Activated naive CD8-positive, alpha-beta T cell (primary cell): Measurements from ENCODE around the gene MYF6.
"Not testable (repeated sequence)": the region's sequence is repeated elsewhere in the genome, so short reads cannot be mapped to it uniquely, and the experiment has no call there.

Experiments
- H3K27ac Mint-ChIP-seq: one replicate; pipeline ENCODE4 v1.8.0; 2021; ENCODE audit warnings: mixed read lengths
- H3K27me3 Mint-ChIP-seq: one replicate; pipeline ENCODE4 v1.8.0; 2021; ENCODE audit warnings: mixed read lengths
- H3K36me3 Mint-ChIP-seq: one replicate; pipeline ENCODE4 v1.8.0; 2021; ENCODE audit warnings: mixed read lengths
- H3K4me1 Mint-ChIP-seq: one replicate; pipeline ENCODE4 v1.8.0; 2021; ENCODE audit warnings: low read depth, mixed read lengths
- H3K4me3 Mint-ChIP-seq: one replicate; pipeline ENCODE4 v1.8.0; 2021; ENCODE audit warnings: mild to moderate bottlenecking, mixed read lengths
- H3K9me3 Mint-ChIP-seq: one replicate; pipeline ENCODE4 v1.8.0; 2021; ENCODE audit warnings: low read depth, mixed read lengths

MYF6 gene

DNA sequence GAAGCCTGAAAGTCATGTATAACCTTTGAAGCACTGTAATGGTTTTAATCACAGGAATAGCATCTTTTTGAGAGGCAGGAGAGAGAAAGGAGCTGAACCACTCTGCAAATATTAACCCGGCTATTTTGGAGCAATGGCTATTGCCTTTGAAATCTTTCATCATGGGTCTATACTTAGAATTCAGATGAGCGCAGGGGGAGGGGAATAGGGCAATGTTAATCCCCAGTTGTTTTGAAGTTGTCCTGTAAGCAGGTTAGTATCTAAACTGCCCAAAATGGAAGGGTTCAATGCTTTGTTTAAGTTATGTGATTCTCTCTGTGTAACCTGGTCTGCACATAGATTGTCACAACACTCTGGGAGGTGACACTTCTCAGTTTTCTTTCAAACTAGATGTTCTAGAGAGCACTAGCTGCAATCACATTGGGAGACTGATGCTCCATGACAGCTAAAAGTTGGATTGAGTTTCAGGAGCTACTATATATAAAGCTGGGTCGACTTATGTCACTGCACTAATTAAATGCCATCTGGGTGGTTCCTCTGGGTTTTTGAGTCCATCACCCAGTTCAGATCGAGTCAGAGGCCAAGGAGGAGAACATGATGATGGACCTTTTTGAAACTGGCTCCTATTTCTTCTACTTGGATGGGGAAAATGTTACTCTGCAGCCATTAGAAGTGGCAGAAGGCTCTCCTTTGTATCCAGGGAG, at the start of gene MYF6:
TSS of gene MYF6 (plus strand) at position 509 of the 704 bp plus-strand sequence. CDS start at position 595, 86 bp downstream.
- Mint-ChIP-seq H3K36me3 (no peaks in the 10 kb centered on the region), H3K4me1 (no peaks in the 10 kb centered on the region), H3K27me3 (peaks cover 31% of the 10 kb centered on the region), H3K4me3 (no peak within 1 kb of the TSS), H3K9me3 (peaks cover 3% of the 10 kb centered on the region), H3K27ac (no peak within 1 kb of the TSS)

DNA sequence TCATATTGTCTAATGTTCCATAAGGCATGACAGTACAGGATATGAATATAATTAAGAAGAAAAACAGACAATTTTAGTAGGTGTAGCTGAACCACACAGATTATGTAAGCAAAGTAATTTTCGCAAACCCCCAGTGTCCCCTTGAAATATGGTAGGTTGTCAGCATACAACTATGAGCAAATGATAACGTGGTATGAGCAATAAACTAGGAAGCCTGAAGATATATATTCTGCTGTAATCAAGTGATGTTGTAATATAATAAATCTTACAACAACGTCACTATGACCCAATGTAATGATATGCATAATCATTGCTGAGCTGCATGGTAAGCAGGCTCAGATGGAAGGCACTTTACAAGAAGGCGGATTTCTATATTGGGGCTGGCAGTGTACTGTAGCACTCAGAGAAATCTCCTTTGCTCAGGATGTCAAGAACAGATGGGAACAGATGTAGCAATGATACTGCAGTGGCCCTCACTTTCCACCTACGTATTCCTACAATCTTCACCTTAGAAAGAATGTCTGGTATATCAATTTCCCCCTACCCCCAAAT, 47.8 kb upstream of the MYF6 start:
- Mint-ChIP-seq H3K36me3 (no peaks in the 10 kb centered on the region), H3K27ac (no peak overlapping the region), H3K4me3 (no peak overlapping the region), H3K9me3 (no peaks in the 10 kb centered on the region), H3K4me1 (no peaks in the 10 kb centered on the region), H3K27me3 (no peaks in the 10 kb centered on the region)

DNA sequence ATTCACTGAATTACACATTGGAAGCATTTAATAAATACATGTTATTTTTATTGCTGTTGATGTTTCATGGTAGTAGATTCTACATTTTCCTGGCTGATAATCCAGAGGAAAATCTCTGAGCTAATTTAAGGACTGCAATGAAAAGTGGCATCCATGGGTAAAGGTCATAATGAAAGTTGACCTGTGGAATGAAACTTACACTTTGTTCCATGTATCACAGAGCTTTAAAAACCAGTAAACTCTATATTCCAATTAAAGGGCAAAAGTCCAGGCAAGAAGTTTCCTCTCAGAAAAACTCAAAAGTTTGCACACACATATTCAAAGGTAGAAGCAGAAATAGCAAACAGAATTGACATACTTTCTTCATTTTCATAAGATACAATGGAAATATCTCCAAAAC, 44.8 kb upstream of the MYF6 start:
- Mint-ChIP-seq H3K27me3 (no peaks in the 10 kb centered on the region), H3K4me1 (no peaks in the 10 kb centered on the region), H3K4me3 (no peak overlapping the region), H3K9me3 (no peaks in the 10 kb centered on the region), H3K27ac (no peak overlapping the region), H3K36me3 (no peaks in the 10 kb centered on the region)

DNA sequence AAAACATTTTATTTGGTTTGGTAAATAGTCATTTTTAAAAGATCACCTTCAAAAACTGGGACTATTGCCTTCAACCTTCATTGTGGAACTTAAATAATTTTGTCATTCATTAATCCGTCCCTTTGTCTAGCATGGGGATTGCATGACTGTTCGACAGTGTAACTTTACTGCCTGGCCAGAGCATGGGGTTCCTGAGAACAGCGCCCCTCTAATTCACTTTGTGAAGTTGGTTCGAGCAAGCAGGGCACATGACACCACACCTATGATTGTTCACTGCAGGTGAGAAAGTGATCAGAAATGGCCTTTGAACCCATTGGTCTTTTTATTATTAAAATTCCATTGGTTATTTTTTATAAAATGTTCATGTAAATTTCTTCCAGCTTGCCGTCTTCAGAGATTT, 37.2 kb upstream of the MYF6 start:
- H3K36me3 Mint-ChIP-seq = no peaks in the 10 kb centered on the region
- no peak overlapping the region for H3K4me3 Mint-ChIP-seq

DNA sequence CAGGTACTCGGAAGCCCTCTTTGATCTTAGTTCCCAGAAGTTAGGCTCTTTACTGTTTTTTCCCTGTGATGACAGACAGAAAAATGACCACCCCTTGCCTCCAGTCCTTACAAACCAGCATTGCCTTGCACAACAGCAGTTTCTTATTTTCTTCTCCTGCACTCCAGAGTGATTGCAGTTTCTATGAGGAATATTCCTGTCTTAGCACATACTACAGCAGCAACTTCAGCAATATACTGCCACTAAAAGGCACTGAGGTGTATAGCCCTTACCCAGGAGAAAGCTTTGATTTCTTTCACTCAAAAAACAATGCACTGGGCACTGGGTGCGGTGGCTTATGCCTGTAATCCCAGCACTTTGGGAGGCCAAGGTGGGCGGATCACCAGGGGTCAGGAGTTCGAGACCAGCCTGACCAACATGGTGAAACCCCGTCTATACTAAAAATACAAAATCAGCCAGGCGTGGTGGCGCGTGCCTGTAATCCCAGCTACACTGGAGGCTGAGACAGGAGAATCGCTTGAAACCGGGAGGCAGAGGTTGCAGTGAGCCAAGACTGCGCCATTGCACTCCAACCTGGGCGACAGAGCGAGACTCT, 31.3 kb upstream of the MYF6 start:
- not testable (repeated sequence) for H3K4me1 Mint-ChIP-seq, H3K9me3 Mint-ChIP-seq, H3K27me3 Mint-ChIP-seq, H3K36me3 Mint-ChIP-seq, H3K27ac Mint-ChIP-seq, H3K4me3 Mint-ChIP-seq

More for the DNA sequence above, 37.2 kb upstream of the MYF6 start:
- Mint-ChIP-seq H3K4me1 (no peaks in the 10 kb centered on the region), H3K27ac (no peak overlapping the region), H3K27me3 (no peaks in the 10 kb centered on the region), H3K9me3 (peaks cover 5% of the 10 kb centered on the region)

DNA sequence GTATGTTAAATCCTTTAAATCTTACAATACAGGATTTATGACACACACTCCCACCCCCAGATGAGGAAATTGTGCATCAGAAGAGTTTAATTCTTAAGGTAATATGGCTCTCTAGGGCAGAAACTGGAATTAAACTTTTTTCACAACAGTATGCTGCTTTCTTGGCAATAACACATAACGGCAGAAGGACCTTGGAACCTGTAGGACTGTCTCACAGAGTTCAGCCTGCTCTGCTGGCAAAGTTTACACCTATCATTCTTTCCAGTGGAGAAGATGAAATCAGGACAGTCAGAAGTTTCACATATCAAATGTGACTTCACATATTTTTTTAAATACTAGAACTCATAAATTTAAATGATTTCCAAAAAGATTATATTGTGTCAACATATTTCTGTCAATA, 30.6 kb upstream of the MYF6 start:
- no peak overlapping the region for H3K4me3 Mint-ChIP-seq
- no peaks in the 10 kb centered on the region for H3K27me3 Mint-ChIP-seq
- no peaks in the 10 kb centered on the region for H3K36me3 Mint-ChIP-seq
- H3K27ac Mint-ChIP-seq = no peak overlapping the region
- H3K4me1 Mint-ChIP-seq = no peaks in the 10 kb centered on the region
- H3K9me3 Mint-ChIP-seq = no peaks in the 10 kb centered on the region

DNA sequence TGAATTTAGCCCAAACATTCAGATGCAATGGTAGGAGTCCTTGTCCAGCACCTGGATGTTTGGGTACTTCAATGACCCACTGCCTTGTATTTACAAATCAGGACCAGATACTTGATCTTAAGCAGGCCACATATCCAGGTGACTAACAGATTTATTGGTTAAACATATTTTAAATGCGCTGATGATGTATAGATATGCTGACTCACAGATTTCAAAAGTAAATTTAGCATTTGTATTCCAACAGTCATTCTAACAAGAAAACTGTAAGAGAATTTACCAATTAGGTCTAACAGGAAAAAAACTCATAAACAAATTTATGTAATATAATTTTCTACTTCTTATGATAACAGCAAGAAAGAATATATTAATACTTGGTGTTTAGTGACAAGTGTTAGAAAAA, 29.4 kb upstream of the MYF6 start:
- no peak overlapping the region for H3K4me3 Mint-ChIP-seq
- no peaks in the 10 kb centered on the region for H3K36me3 Mint-ChIP-seq
- H3K4me1 Mint-ChIP-seq = no peaks in the 10 kb centered on the region
- no peak overlapping the region for H3K27ac Mint-ChIP-seq
- no peaks in the 10 kb centered on the region for H3K9me3 Mint-ChIP-seq
- H3K27me3 Mint-ChIP-seq = no peaks in the 10 kb centered on the region

DNA sequence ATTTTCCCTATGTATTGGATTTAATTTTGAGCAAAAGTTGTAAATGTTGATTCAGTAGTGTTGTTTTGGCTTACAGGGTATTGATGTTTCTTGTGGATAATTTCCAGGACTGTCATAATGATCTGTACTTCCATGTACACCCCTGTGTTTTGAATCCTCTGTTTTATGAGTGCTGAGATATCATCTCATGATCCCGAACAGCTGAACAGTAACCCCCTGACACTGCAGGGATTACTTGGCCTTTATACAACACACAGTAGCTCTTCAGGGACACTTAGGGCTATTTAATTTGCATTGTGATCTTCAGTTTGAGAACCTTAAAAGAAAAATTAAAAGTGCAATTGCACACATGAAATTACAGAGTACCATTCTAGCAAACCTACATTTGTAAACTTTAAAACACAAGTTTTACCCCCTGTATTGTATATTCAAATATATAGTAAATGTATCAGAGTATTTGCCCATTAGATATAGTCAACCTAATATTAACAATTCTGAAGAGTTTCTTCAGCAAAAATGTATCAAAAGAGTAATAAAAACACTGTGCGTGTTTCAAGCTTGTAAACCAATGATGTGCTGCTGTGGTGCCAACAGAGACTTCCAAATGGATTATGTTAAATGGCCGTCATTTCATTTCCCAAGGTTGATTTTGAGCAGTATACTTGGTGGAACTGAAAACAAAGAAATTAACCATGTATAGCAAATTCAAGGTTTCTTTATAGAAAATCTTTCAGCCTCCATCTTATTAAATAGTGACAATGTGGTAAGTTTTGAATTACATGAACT, 27.9 kb upstream of the MYF6 start:
- H3K9me3 Mint-ChIP-seq = no peaks in the 10 kb centered on the region
- no peaks in the 10 kb centered on the region for H3K36me3 Mint-ChIP-seq
- H3K27ac Mint-ChIP-seq = no peak overlapping the region
- no peak overlapping the region for H3K4me3 Mint-ChIP-seq
- H3K4me1 Mint-ChIP-seq = no peaks in the 10 kb centered on the region
- no peaks in the 10 kb centered on the region for H3K27me3 Mint-ChIP-seq

DNA sequence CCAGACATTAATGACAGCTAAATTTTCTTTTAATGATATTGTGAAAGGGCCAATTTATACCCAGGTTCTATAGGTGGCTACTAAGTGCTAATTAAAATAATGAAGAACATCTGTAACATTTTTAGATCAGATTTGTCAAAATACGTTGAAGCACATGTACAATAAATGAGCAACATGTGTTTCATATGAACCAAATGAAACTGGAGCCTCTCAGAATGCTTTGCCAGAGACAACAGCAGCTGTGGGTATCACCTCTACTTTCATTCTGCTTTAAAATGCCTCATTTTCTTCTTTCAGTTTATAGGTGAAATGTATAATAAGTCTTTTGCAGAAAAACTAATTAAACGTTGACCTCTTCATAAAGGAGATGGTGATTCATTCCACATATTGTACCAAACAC, 26.1 kb upstream of the MYF6 start:
- Mint-ChIP-seq H3K4me3 (no peak overlapping the region), H3K27ac (no peak overlapping the region), H3K4me1 (no peaks in the 10 kb centered on the region)

DNA sequence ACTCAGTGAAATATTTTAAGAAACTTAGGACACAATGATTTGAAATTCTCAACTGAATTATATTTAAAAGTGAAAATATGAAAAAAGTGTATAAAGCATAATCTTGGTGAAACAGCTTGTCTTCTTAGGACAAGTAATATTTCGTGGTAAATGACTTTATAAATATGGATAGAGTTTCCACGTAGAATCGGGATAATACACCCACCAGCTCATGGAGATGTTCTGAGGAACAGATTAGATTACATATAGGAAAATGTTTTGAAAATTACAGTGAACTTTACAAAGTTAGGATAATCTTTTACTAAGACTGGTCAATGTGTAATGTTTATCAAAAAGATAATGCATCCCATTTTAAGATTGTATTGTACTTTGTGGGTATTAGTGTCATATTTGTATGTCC, 25.6 kb upstream of the MYF6 start:
- Mint-ChIP-seq H3K4me1 (no peaks in the 10 kb centered on the region), H3K9me3 (no peaks in the 10 kb centered on the region), H3K36me3 (no peaks in the 10 kb centered on the region), H3K27ac (no peak overlapping the region), H3K4me3 (no peak overlapping the region), H3K27me3 (no peaks in the 10 kb centered on the region)

More for the DNA sequence above, 26.1 kb upstream of the MYF6 start:
- H3K36me3 Mint-ChIP-seq = no peaks in the 10 kb centered on the region
- no peaks in the 10 kb centered on the region for H3K9me3 Mint-ChIP-seq
- H3K27me3 Mint-ChIP-seq = no peaks in the 10 kb centered on the region

DNA sequence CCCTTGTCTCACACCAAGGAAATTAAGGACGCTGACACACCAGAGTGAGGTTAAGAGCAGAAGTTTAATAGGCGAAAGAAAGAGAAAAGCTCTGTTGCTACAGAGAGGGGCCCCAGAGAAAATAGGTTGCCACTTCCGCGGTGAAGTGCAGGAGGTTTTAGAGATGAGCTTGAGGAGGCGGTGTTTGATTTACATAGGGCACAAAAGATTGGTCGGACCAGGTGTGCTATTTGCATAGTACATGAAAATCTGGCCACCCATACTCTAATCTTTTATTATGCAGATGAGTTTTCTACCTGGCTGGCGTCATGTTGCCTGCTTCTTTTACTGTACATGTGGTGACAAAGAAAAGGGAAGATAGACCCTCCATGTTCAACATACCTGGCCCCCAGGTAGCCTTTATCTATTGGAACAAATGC, 23.3 kb upstream of the MYF6 start:
- Mint-ChIP-seq H3K27ac (no peak overlapping the region), H3K4me1 (no peaks in the 10 kb centered on the region), H3K36me3 (no peaks in the 10 kb centered on the region), H3K4me3 (no peak overlapping the region), H3K9me3 (no peaks in the 10 kb centered on the region), H3K27me3 (no peaks in the 10 kb centered on the region)

DNA sequence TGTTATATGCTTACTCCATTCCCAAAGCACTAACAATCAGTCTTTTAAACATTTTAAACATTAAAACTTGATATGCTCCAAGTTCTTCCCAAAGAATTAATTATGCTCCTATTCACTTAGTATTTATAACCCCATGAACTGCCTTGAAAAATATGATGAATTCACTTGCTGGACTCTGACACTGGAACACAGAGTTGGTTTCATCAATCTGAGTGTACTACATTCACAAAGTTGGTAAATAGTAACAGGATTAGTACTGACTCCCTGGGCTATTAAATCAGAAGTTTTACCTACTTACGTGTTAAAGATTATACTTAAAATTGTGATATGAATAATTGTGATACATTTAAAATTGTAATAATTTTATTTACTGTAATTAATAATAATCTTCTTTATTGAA, 17.3 kb upstream of the MYF6 start:
- Mint-ChIP-seq H3K36me3 (no peaks in the 10 kb centered on the region), H3K27ac (no peak overlapping the region), H3K4me1 (no peaks in the 10 kb centered on the region), H3K9me3 (no peaks in the 10 kb centered on the region), H3K4me3 (no peak overlapping the region), H3K27me3 (no peaks in the 10 kb centered on the region)

DNA sequence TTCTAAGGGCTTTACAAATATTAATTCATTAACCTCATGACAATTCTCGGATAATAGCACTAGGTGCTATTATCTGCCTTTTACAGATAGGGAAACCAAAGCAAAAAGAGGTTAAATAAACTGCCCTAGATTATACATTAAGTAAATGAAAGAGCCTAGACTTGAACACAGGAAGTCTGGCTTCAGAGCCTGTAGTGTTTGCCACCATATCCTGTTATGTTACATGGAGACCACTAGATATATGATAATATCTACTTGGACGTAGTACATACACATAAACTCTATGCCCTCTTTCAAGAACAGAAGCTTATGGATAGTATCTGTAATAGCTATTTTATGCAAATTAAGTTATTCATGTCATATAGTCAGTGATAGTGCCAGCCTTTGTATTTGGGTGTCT, 16.9 kb upstream of the MYF6 start:
- Mint-ChIP-seq H3K9me3 (no peaks in the 10 kb centered on the region), H3K4me1 (no peaks in the 10 kb centered on the region), H3K27me3 (no peaks in the 10 kb centered on the region), H3K36me3 (no peaks in the 10 kb centered on the region), H3K27ac (no peak overlapping the region), H3K4me3 (no peak overlapping the region)

DNA sequence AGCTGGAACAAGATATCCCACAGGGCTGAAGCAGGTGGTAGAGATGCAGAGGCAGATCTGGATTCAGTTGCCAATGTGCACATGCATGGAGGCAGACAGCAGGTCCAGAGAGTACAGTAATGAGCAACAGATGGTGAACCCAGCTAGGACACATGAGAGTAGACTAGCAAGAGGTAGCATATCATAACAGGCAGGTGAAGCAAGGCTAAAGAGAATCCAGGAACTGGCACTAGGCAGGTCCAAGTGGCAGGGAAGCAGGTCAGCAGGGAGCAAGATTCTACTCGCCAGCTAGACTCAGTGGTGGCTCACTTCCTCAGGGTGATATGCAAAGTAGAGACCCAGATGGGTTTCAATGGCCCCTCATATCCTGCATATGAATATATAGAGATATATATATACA, 15.3 kb upstream of the MYF6 start:
- no peaks in the 10 kb centered on the region for H3K27me3 Mint-ChIP-seq
- H3K27ac Mint-ChIP-seq = no peak overlapping the region
- no peak overlapping the region for H3K4me3 Mint-ChIP-seq

DNA sequence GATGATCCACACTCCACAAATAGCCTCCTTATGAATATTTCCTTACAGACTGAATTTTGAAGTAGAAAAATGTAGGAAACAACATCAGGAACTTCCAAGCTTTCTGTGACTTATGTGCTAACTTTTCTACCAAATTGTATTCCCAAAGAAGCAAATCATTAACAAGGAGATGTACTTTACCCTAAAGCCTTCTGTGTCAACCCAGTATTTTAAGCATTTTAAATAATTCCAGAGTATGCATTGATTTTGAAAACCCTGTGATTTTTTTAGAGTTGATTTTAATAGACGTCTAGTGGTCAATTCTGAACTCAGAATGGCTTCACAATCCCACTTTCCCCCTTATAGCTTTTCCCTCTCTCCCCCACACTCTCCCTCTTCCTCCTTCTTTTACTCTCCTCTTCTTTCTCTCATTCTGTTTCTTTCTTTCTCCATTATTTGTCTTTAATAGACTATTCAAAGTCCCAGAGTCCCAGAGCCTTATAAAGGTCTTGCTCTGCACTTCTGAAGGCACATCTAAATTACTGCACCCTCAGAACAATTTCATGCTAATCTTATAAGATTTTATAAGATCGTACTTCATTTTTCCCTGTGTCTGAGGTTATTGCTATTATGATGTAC, 10.1 kb upstream of the MYF6 start:
- no peaks in the 10 kb centered on the region for H3K9me3 Mint-ChIP-seq
- H3K27ac Mint-ChIP-seq = no peak overlapping the region

More for the DNA sequence above, 15.3 kb upstream of the MYF6 start:
- H3K36me3 Mint-ChIP-seq = no peaks in the 10 kb centered on the region
- no peaks in the 10 kb centered on the region for H3K9me3 Mint-ChIP-seq
- H3K4me1 Mint-ChIP-seq = no peaks in the 10 kb centered on the region

More for the DNA sequence above, 10.1 kb upstream of the MYF6 start:
- Mint-ChIP-seq H3K27me3 (no peaks in the 10 kb centered on the region), H3K4me3 (no peak overlapping the region), H3K36me3 (no peaks in the 10 kb centered on the region), H3K4me1 (no peaks in the 10 kb centered on the region)
